Endothelial cell of umbilical vein (primary cell): Measurements from ENCODE around the gene HECTD3. TPM values are rescaled to one million over a fixed set of nuclear protein-coding genes. Genes with fewer than 3 reads are reported as not detected.

ENCODE experiments used
- BruUV-seq: library from RNA; stranded (reverse); fragments of 400-500 nt; replicated peaks from 2 replicates; lab custom pipeline; 2021; lab: Mats Ljungman, UMichigan
- CTCF ChIA-PET: fragments of 300-600, 350-600 bp; sonication (Branson Sonifier 250); formaldehyde crosslinking; loops from one replicate; lab custom pipeline; 2021; ENCODE audit warnings: antibody characterized with exemption, inconsistent platforms; lab: Charles Lee
- POLR2A ChIA-PET: fragments of 300-600, 350-600 bp; sonication (Branson Sonifier 250); formaldehyde crosslinking; loops from one replicate; lab custom pipeline; 2021; ENCODE audit warnings: antibody characterized with exemption, inconsistent platforms; lab: Charles Lee
- DNase-seq: peaks from one replicate; pipeline ENCODE4 v3.0.0-alpha.2; 2011; ENCODE audit warnings: low read depth, low spot score
- FAIRE-seq: peaks from 2 replicates; lab custom pipeline; 2011; peaks lifted over from hg19 to GRCh38; lab: Jason Lieb, UNC
- H2AFZ ChIP-seq: 2 replicates; pipeline ENCODE4 v1.6.0; 2012; ENCODE audit warnings: low read depth, low read length, control low read depth, inconsistent platforms
- H3K27ac ChIP-seq: 2 replicates; pipeline ENCODE4 v1.5.1; 2011; ENCODE audit warnings: low read depth, mild to moderate bottlenecking, control low read depth, low read length, moderate library complexity; ENCODE audit not compliant: insufficient read depth
- H3K27me3 ChIP-seq, 2 experiments: 2 replicates each; pipeline versions ENCODE4 v1.6.0 to v1.6.1; 2011; ENCODE audit warnings: low read length in 2 of 2, mixed read lengths in 1 of 2; ENCODE audit not compliant: control insufficient read depth in 2 of 2, insufficient read depth in 2 of 2
- H3K36me3 ChIP-seq, 2 experiments: 2 replicates in 1 of 2; 3 replicates in 1 of 2; pipeline ENCODE4 v1.5.1; 2011; ENCODE audit warnings: low read length in 2 of 2, mild to moderate bottlenecking in 1 of 2, moderate library complexity in 1 of 2; ENCODE audit not compliant: control insufficient read depth in 2 of 2, insufficient read depth in 2 of 2; ENCODE audit errors: extremely low read depth in 1 of 2
- H3K4me1 ChIP-seq: 3 replicates; pipeline ENCODE4 v1.5.1; 2011; ENCODE audit warnings: mild to moderate bottlenecking, low read length; ENCODE audit not compliant: control insufficient read depth, insufficient read depth; ENCODE audit errors: extremely low read depth
- H3K4me2 ChIP-seq: 2 replicates; pipeline ENCODE4 v1.6.1; 2011; ENCODE audit warnings: low read length, control low read depth, mixed read lengths; ENCODE audit not compliant: insufficient read depth
- H3K4me3 ChIP-seq, 3 experiments: fragments of 200-600 bp in 1 of 3; sonication (generic), shearing (Covaris generic) in 1 of 3; replicated peaks in 1 of 3; 2 replicates each; pipeline ENCODE4 v1.5.1; 2011 to 2016; ENCODE audit warnings: control low read depth in 3 of 3, low read length in 3 of 3, mild to moderate bottlenecking in 2 of 3, inconsistent platforms in 1 of 3, low read depth in 1 of 3, moderate library complexity in 1 of 3; ENCODE audit not compliant: insufficient read depth in 1 of 3
- H3K79me2 ChIP-seq: 2 replicates; pipeline ENCODE4 v1.6.0; 2012; ENCODE audit warnings: low read length, inconsistent platforms; ENCODE audit not compliant: control insufficient read depth, insufficient read depth
- H3K9ac ChIP-seq: replicated peaks from 2 replicates; pipeline ENCODE3; 2011; ENCODE audit warnings: low read length, control low read depth; ENCODE audit not compliant: insufficient read depth; ENCODE audit errors: extremely low read depth
- H3K9me1 ChIP-seq: replicated peaks from 3 replicates; pipeline ENCODE4 v1.6.0; 2011; ENCODE audit warnings: mild to moderate bottlenecking, low read length; ENCODE audit not compliant: control insufficient read depth, insufficient read depth; ENCODE audit errors: extremely low read depth
- H3K9me3 ChIP-seq: replicated peaks from 2 replicates; pipeline ENCODE4 v1.5.1; 2012; ENCODE audit warnings: low read length, inconsistent platforms; ENCODE audit not compliant: control insufficient read depth, insufficient read depth
- H4K20me1 ChIP-seq: replicated peaks from 2 replicates; pipeline ENCODE3; 2011; ENCODE audit warnings: mild to moderate bottlenecking, low read length; ENCODE audit not compliant: control insufficient read depth, insufficient read depth; ENCODE audit errors: extremely low read depth
- CTCF ChIP-seq, 2 donors: IDR thresholded peaks; 1 replicate in 1 of 2; 2 replicates in 1 of 2; pipeline ENCODE4 v1.5.1; 2011; ENCODE audit warnings: low read length in 2 of 2, mild to moderate bottlenecking in 2 of 2, moderate library complexity in 2 of 2, control low read depth in 1 of 2, inconsistent platforms in 1 of 2, low read depth in 1 of 2; ENCODE audit not compliant: insufficient read depth in 1 of 2; ENCODE audit errors: extremely low read depth in 1 of 2
- GATA2 ChIP-seq: IDR thresholded peaks from 2 replicates; pipeline ENCODE4 v1.7.0; 2011; ENCODE audit warnings: low read depth, mild to moderate bottlenecking, moderate library complexity, mixed read lengths, low read length; ENCODE audit not compliant: insufficient read length, insufficient read depth
- JUN ChIP-seq: IDR thresholded peaks from 2 replicates; pipeline ENCODE4 v1.6.1; 2011; ENCODE audit warnings: borderline replicate concordance, low read depth; ENCODE audit not compliant: insufficient read length, insufficient read depth
- POLR2AphosphoS5 ChIP-seq: IDR thresholded peaks from 2 replicates; pipeline ENCODE4 v1.6.1; 2012; ENCODE audit warnings: low read depth, mild to moderate bottlenecking, control low read depth, low read length, moderate library complexity; ENCODE audit not compliant: insufficient read depth
- dilution Hi-C: fragments of 300-500 bp; cut with MboI; formaldehyde crosslinking; loops from one replicate; pipeline ENCODE4 v1.15.0; 2019; ENCODE audit warnings: low sequenced_read_pairs; ENCODE audit not compliant: extremely low pct_ligation_motif_present
- intact Hi-C: fragments of 100-400 bp; cut with micrococcal nuclease; formaldehyde crosslinking; loops from one replicate; pipeline ENCODE4 v1.10.0; 2022
- polyA plus RNA-seq, 4 experiments: library from polyadenylated mRNA; depleted of rRNA in 3 of 4; stranded (reverse) in 3 of 4; unstranded in 1 of 4; fragments of >200 nt; gene quantifications; 2 replicates each; pipeline versions ENCODE4 v1.2.1 to v1.2.3, GENCODE V29; 2011 to 2012; ENCODE audit warnings: missing spikeins in 1 of 4
- total RNA-seq: library from RNA; stranded (reverse); gene quantifications from 2 replicates; pipeline ENCODE4 v1.2.3, GENCODE V29; 2021

The HECTD3 gene
- total and polyA plus RNA-seq, 2 donors (not counting 3 experiments of a cell fraction or from before 2014, with no cell fraction given), result 80.0 to 114 TPM

- Histone ChIP-seq H3K27ac (no peak overlapping the region), H3K36me3 (peaks cover 3 to 6% of the 10 kb centered on the region in 2 experiments), H2AFZ (no peak overlapping the region), H3K27me3 (no peaks in the 10 kb centered on the region), H3K4me2 (no peak overlapping the region), H3K9me1 (no peaks in the 10 kb centered on the region), H3K4me1 (peaks cover 27% of the 10 kb centered on the region), H3K4me3 (no peak overlapping the region), H3K79me2 (peaks cover 21% of the 10 kb centered on the region), H4K20me1 (no peaks in the 10 kb centered on the region), H3K9ac (no peak overlapping the region), H3K9me3 (no peaks in the 10 kb centered on the region)
- CTCF ChIA-PET, result interaction anchor here (0.5 to 12.8 kb wide), 49 partner anchors 9 to 570 kb away, joined by 3 to 556 read pairs (median 4); partner anchors contain the start of genes BTBD19, CCDC163, EIF2B3 and MMACHC
- FAIRE-seq (peak; percentile 83), DNase-seq (peak; percentile 81)
- TF ChIP-seq GATA2 (no peak), CTCF (IDR thresholded peaks at IDR 0.05; ENCODE audit: extremely low read depth in 1 of 2, insufficient read depth in 1 of 2, low read depth in 1 of 2, low read length in 2 of 2) (peak; percentile 87 to 88), JUN (no peak), POLR2AphosphoS5 (no peak)
- intact Hi-C loops (loop anchor here (1.0 to 10.0 kb wide), 5 partner anchors 190 to 556 kb away; partner anchors contain the start of genes RNU5D-1 and ZSWIM5), dilution Hi-C loops (no loop called here)
- POLR2A ChIA-PET, result interaction anchor here (1.8 kb wide), 1 partner anchor 325 kb away, joined by 11 read pairs; the partner anchor contains the start of genes MUTYH and TOE1
- no TSS peak for BruUV-seq
These were observed 3.4 kb upstream of the HECTD3 start for GRCh38 chr1:45014321-45015028.
